B cell (primary cell): ENCODE data around the gene NR3C2. TPM values are rescaled to one million over a fixed set of nuclear protein-coding genes. Genes with fewer than 3 reads are reported as not detected.

ENCODE experiments used
- ATAC-seq: fragments of 200-7000 bp; cut with Tn5 transposase; one replicate; pipeline ENCODE4 v1.10.0; 2021; ENCODE audit warnings: low read depth, mild to moderate bottlenecking, moderate number of reproducible peaks, moderate library complexity
- CTCF ChIA-PET: fragments of 350-600 bp; sonication (Branson Sonifier 250); formaldehyde crosslinking; loops from one replicate; lab custom pipeline; 2021; ENCODE audit warnings: antibody characterized with exemption, inconsistent platforms; lab: Charles Lee
- POLR2A ChIA-PET: fragments of 350-600 bp; sonication (Branson Sonifier 250); formaldehyde crosslinking; loops from one replicate; lab custom pipeline; 2021; ENCODE audit warnings: antibody characterized with exemption; lab: Charles Lee
- DNase-seq: peaks from one replicate; pipeline ENCODE4 v3.0.0; 2013
- H2AFZ ChIP-seq: 2 replicates; pipeline ENCODE4 v1.6.1; 2012; ENCODE audit warnings: mild to moderate bottlenecking, low read depth, low read length; ENCODE audit not compliant: insufficient read depth, poor library complexity, severe bottlenecking
- H3K27ac ChIP-seq, 2 donors: 1 replicate in 1 of 2; 2 replicates in 1 of 2; pipeline ENCODE4 v1.5.1; 2012 to 2013; ENCODE audit warnings: low read length in 2 of 2, mild to moderate bottlenecking in 2 of 2, moderate library complexity in 1 of 2
- H3K27me3 ChIP-seq, 4 experiments: fragments of 200-600 bp in 1 of 4; sonication (generic) in 1 of 4; replicated peaks in 1 of 4; 1 replicate in 2 of 4; 2 replicates in 2 of 4; pipeline versions ENCODE4 v1.6.1 to v1.7.0; 2013 to 2016; ENCODE audit warnings: low read length in 3 of 4, mild to moderate bottlenecking in 2 of 4, mixed read lengths in 1 of 4, moderate library complexity in 1 of 4; ENCODE audit not compliant: insufficient read depth in 4 of 4, control insufficient read depth in 3 of 4; ENCODE audit errors: control extremely low read depth in 1 of 4
- H3K36me3 ChIP-seq, 2 experiments: replicated peaks in 1 of 2; 1 replicate in 1 of 2; 2 replicates in 1 of 2; pipeline versions ENCODE4 v1.6.1 to v1.7.1; 2013; ENCODE audit warnings: low read length in 1 of 2; ENCODE audit not compliant: insufficient read depth in 2 of 2, control insufficient read depth in 1 of 2; ENCODE audit errors: control extremely low read depth in 1 of 2, extremely low read depth in 1 of 2
- H3K4me1 ChIP-seq, 2 donors: fragments of 200-600 bp in 1 of 2; sonication (generic) in 1 of 2; 1 replicate in 1 of 2; 2 replicates in 1 of 2; pipeline versions ENCODE4 v1.5.1 to v1.6.1; 2013 to 2017; ENCODE audit warnings: low read length in 2 of 2; ENCODE audit not compliant: control insufficient read depth in 2 of 2, insufficient read depth in 2 of 2
- H3K4me2 ChIP-seq: replicated peaks from 2 replicates; pipeline ENCODE3; 2012; ENCODE audit warnings: mild to moderate bottlenecking, low read depth, low read length; ENCODE audit not compliant: poor library complexity, severe bottlenecking
- H3K4me3 ChIP-seq, 5 experiments: fragments of 200-600 bp in 1 of 5; sonication (generic) in 1 of 5; 1 replicate in 3 of 5; 2 replicates in 2 of 5; pipeline versions ENCODE4 v1.5.1 to v1.7.0; 2011 to 2016; ENCODE audit warnings: low read length in 4 of 5, mild to moderate bottlenecking in 4 of 5, low read depth in 2 of 5, control low read depth in 1 of 5, moderate library complexity in 1 of 5; ENCODE audit not compliant: insufficient read depth in 1 of 5; ENCODE audit errors: control extremely low read depth in 1 of 5, extremely low read depth in 1 of 5
- H3K79me2 ChIP-seq: fragments of 200-600 bp; sonication (generic); one replicate; pipeline ENCODE4 v1.6.0; 2016; ENCODE audit warnings: low read length; ENCODE audit not compliant: control insufficient read depth, insufficient read depth
- H3K9ac ChIP-seq: fragments of 200-600 bp; sonication (generic); 2 replicates; pipeline ENCODE4 v1.6.1; 2017; ENCODE audit warnings: mild to moderate bottlenecking, low read length, moderate library complexity
- H3K9me3 ChIP-seq, 3 donors: one replicate each; pipeline versions ENCODE4 v1.6.1 to v1.7.1; 2013; ENCODE audit warnings: low read length in 2 of 3; ENCODE audit not compliant: control insufficient read depth in 2 of 3, insufficient read depth in 1 of 3; ENCODE audit errors: control extremely low read depth in 1 of 3
- H4K20me1 ChIP-seq: 2 replicates; pipeline ENCODE4 v1.6.0; 2012; ENCODE audit warnings: mild to moderate bottlenecking, low read length; ENCODE audit not compliant: insufficient read depth, control insufficient read depth, poor library complexity, severe bottlenecking
- H3K27ac Mint-ChIP-seq: one replicate; pipeline ENCODE4 v1.8.0; 2021; ENCODE audit warnings: mixed read lengths
- H3K27me3 Mint-ChIP-seq: one replicate; pipeline ENCODE4 v1.8.0; 2021; ENCODE audit warnings: mixed read lengths
- H3K4me1 Mint-ChIP-seq: one replicate; pipeline ENCODE4 v1.8.0; 2021; ENCODE audit warnings: mixed read lengths
- H3K4me3 Mint-ChIP-seq: one replicate; pipeline ENCODE4 v1.8.0; 2021; ENCODE audit warnings: mixed read lengths
- H3K9me3 Mint-ChIP-seq: one replicate; pipeline ENCODE4 v1.8.0; 2022; ENCODE audit warnings: mixed read lengths; ENCODE audit not compliant: insufficient read depth
- CTCF ChIP-seq: fragments of 200-600 bp; IDR thresholded peaks from one replicate; pipeline ENCODE4 v1.8.0; 2022; ENCODE audit warnings: antibody characterized with exemption, mild to moderate bottlenecking
- EZH2 ChIP-seq: IDR thresholded peaks from 2 replicates; pipeline ENCODE4 v1.6.1; 2012; ENCODE audit warnings: borderline replicate concordance, low read depth, mild to moderate bottlenecking, moderate library complexity, low read length; ENCODE audit not compliant: insufficient read depth, poor library complexity, severe bottlenecking
- WGBS: methylation state at CpG from one replicate; pipeline ENCODE4 v1.1.5; 2013; ENCODE audit warnings: missing lambda C conversion rate; ENCODE audit not compliant: insufficient coverage; 5-methylcytosine and 5-hydroxymethylcytosine counted together
- intact Hi-C: fragments of 100-400 bp; cut with micrococcal nuclease; formaldehyde crosslinking; loops from one replicate; pipeline ENCODE4 v1.10.0; 2022
- polyA plus RNA-seq: library from polyadenylated mRNA; depleted of rRNA; stranded (reverse); fragments of >200 nt; gene quantifications from 2 replicates; pipeline ENCODE4 v1.2.3, GENCODE V29; 2012
- total RNA-seq, 2 donors: library from RNA; stranded (reverse); fragments of 120-200 nt in 1 of 2; gene quantifications; 1 replicate in 1 of 2; 2 replicates in 1 of 2; pipeline versions ENCODE4 v1.2.3 to v1.2.4, GENCODE V29; 2013 to 2022

Gene NR3C2
- total and polyA plus RNA-seq, 2 donors (not counting 1 experiment from before 2014, with no cell fraction given): 6.7 to 19.3 TPM

- H3K79me2 ChIP-seq: no peaks in the 10 kb centered on the region
- peaks cover 18% of the 10 kb centered on the region for H3K4me1 Mint-ChIP-seq
- H3K27me3 Mint-ChIP-seq: peaks cover 3% of the 10 kb centered on the region
- POLR2A ChIA-PET: no interaction called here
- H3K9me3 ChIP-seq: no peaks in the 10 kb centered on the region
- ATAC-seq: no peak
- CTCF ChIA-PET: interaction anchor here (1.6 to 2.2 kb wide), 2 partner anchors 8 to 12 kb away, joined by 3 to 9 read pairs; no protein-coding TSS in a partner anchor
- no peak overlapping the region for H3K9ac ChIP-seq
- intact Hi-C loops: no loop called here
- H3K4me2 ChIP-seq: no peak overlapping the region
- no peaks in the 10 kb centered on the region for H4K20me1 ChIP-seq
- no peaks in the 10 kb centered on the region for H3K36me3 ChIP-seq
- H3K4me1 ChIP-seq: peaks cover 20 to 21% of the 10 kb centered on the region in 2 donors
- no peak overlapping the region for H2AFZ ChIP-seq
- H3K9me3 Mint-ChIP-seq: no peaks in the 10 kb centered on the region
- WGBS: 87% methylated on average over 3 of the region's 11 CpGs
- no peak overlapping the region for H3K4me3 Mint-ChIP-seq
- H3K27me3 ChIP-seq: peaks cover 0 to 4% (median 0%) of the 10 kb centered on the region in 4 experiments
- no peak overlapping the region for H3K27ac ChIP-seq
- H3K27ac Mint-ChIP-seq: no peak overlapping the region
- TF ChIP-seq EZH2: no peak
- TF ChIP-seq CTCF: no peak
- no peak overlapping the region for H3K4me3 ChIP-seq
- DNase-seq: no peak
These were observed 388.8 kb downstream of the NR3C2 start for GRCh38 chr4:148053298-148054003.

GRCh38 chr4:148052448-148052847 lies 389.8 kb downstream of the NR3C2 start:
- ChIA-PET POLR2A (no interaction called here), CTCF (interaction anchor here (0.6 kb wide), 1 partner anchor 147 kb away, joined by 3 read pairs; no protein-coding TSS in a partner anchor)
- H3K4me1 Mint-ChIP-seq: peaks cover 10% of the 10 kb centered on the region
- H3K9ac ChIP-seq: no peak overlapping the region
- intact Hi-C loops: no loop called here
- H3K4me1 ChIP-seq: peaks cover 15% of the 10 kb centered on the region in 2 donors
- H3K27ac ChIP-seq: no peak overlapping the region
- no peak for ATAC-seq
- no peaks in the 10 kb centered on the region for H3K79me2 ChIP-seq
- no peak overlapping the region for H2AFZ ChIP-seq
- H3K27me3 Mint-ChIP-seq: peaks cover 3% of the 10 kb centered on the region
- H3K4me3 Mint-ChIP-seq: no peak overlapping the region
- H3K27me3 ChIP-seq: peaks cover 0 to 4% (median 0%) of the 10 kb centered on the region in 4 experiments
- no peaks in the 10 kb centered on the region for H3K9me3 Mint-ChIP-seq
- TF ChIP-seq CTCF (no peak), EZH2 (no peak)
- H3K9me3 ChIP-seq: no peaks in the 10 kb centered on the region
- no peak overlapping the region for H3K4me3 ChIP-seq
- DNase-seq: no peak
- H3K27ac Mint-ChIP-seq: no peak overlapping the region
- no peaks in the 10 kb centered on the region for H3K36me3 ChIP-seq
- H4K20me1 ChIP-seq: no peaks in the 10 kb centered on the region
- no peak overlapping the region for H3K4me2 ChIP-seq
